Measurements from ENCODE around the gene RARB. TPM values are rescaled to one million over a fixed set of nuclear protein-coding genes. Genes with fewer than 3 reads are reported as not detected.

RARB gene
- total and polyA plus RNA-seq, 10 donors = 1.5 to 13.0 (median 7.5) TPM

GRCh38 chr3:25423780-25424588 is 4.1 kb upstream of the RARB start:
- intact Hi-C loops (cut with DNase I; ENCODE audit: low total_unique reads) = no loop called here
- no peak for TF ChIP-seq POLR2A (IDR thresholded peaks at IDR 0.05)
- no peak for DNase-seq
- 78 to 89% (median 81%) methylated on average over 9 of the region's 9 CpGs for WGBS, 5 donors
- H3K9me3 ChIP-seq = no peaks in the 10 kb centered on the region
- H3K36me3 ChIP-seq = no peaks in the 10 kb centered on the region
- H3K4me3 ChIP-seq = no peak overlapping the region
- H3K27ac ChIP-seq = no peak overlapping the region
- H3K4me1 ChIP-seq = peaks cover 0 to 16% (median 0%) of the 10 kb centered on the region in 6 donors
- peaks cover 0 to 28% (median 3%) of the 10 kb centered on the region in 7 donors for H3K27me3 ChIP-seq (replicated peaks in 1 of 7)

- H3K27ac ChIP-seq = no peak overlapping the region
- no peaks in the 10 kb centered on the region for H3K36me3 ChIP-seq
- H3K4me1 ChIP-seq = peaks cover 0 to 16% (median 0%) of the 10 kb centered on the region in 6 donors
- H3K4me3 ChIP-seq = no peak overlapping the region
- WGBS, 5 donors = 87 to 93% (median 87%) methylated on average over 5 of the region's 5 CpGs
- no peaks in the 10 kb centered on the region for H3K9me3 ChIP-seq
- TF ChIP-seq POLR2A (IDR thresholded peaks at IDR 0.05) (no peak), POLR2AphosphoS5 (IDR thresholded peaks at IDR 0.05) (no peak)
- TF ChIP-seq, protein P1, sequence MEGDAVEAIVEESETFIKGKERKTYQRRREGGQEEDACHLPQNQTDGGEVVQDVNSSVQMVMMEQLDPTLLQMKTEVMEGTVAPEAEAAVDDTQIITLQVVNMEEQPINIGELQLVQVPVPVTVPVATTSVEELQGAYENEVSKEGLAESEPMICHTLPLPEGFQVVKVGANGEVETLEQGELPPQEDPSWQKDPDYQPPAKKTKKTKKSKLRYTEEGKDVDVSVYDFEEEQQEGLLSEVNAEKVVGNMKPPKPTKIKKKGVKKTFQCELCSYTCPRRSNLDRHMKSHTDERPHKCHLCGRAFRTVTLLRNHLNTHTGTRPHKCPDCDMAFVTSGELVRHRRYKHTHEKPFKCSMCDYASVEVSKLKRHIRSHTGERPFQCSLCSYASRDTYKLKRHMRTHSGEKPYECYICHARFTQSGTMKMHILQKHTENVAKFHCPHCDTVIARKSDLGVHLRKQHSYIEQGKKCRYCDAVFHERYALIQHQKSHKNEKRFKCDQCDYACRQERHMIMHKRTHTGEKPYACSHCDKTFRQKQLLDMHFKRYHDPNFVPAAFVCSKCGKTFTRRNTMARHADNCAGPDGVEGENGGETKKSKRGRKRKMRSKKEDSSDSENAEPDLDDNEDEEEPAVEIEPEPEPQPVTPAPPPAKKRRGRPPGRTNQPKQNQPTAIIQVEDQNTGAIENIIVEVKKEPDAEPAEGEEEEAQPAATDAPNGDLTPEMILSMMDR (IDR thresholded peaks at IDR 0.05 in 8 of 11, conservative IDR thresholded peaks at IDR 0.05 in 3 of 11) = no peak
- peaks cover 0 to 34% (median 3%) of the 10 kb centered on the region in 7 donors for H3K27me3 ChIP-seq (replicated peaks in 1 of 7)
- intact Hi-C loops (cut with DNase I; ENCODE audit: low total_unique reads) = no loop called here
- DNase-seq = no peak
Measured at GRCh38 chr3:25424614-25425013, 3.4 kb upstream of the RARB start.

- Histone ChIP-seq H3K9me3 (no peaks in the 10 kb centered on the region), H3K4me1 (peaks cover 0 to 16% (median 0%) of the 10 kb centered on the region in 6 donors), H3K4me3 (no peak overlapping the region), H3K27me3 (replicated peaks in 1 of 7) (peaks cover 0 to 48% (median 3%) of the 10 kb centered on the region in 7 donors), H3K36me3 (no peaks in the 10 kb centered on the region), H3K27ac (no peak overlapping the region)
- 70 to 81% (median 80%) methylated on average over 2 of the region's 2 CpGs for WGBS, 5 donors
- TF ChIP-seq POLR2A (IDR thresholded peaks at IDR 0.05) = no peak
- TF ChIP-seq, protein P1 (IDR thresholded peaks at IDR 0.05 in 8 of 11, conservative IDR thresholded peaks at IDR 0.05 in 3 of 11) = no peak
- no peak for TF ChIP-seq POLR2AphosphoS5 (IDR thresholded peaks at IDR 0.05)
- intact Hi-C loops (cut with DNase I; ENCODE audit: low total_unique reads) = no loop called here
- DNase-seq = no peak
Measured at GRCh38 chr3:25426408-25426807, 1.7 kb upstream of the RARB start.

DNA sequence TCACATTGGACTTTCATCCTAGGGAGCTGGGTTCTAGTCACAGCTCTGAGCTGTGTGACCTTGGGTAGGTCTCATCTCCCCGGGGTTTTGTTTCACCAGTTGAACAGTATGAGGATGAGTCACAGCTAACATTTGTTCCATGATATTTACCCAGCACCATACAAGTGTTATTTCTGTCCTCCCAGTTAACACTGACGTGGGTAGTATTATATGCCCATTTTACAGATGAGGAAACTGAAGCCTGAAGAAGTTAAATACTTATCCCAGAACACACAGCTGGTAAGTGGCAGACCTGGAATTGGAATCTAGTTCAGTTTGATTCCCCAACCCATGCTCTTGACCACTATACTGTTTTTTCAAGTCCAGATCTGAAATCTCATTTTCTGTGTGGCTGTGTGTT is 908 bp upstream of the RARB start:
- intact Hi-C loops (cut with DNase I; ENCODE audit: low total_unique reads) = no loop called here
- no peaks in the 10 kb centered on the region for H3K36me3 ChIP-seq
- TF ChIP-seq POLR2AphosphoS5 (IDR thresholded peaks at IDR 0.05) (no peak), POLR2A (IDR thresholded peaks at IDR 0.05) (no peak)
- TF ChIP-seq, protein P1 (IDR thresholded peaks at IDR 0.05 in 8 of 11, conservative IDR thresholded peaks at IDR 0.05 in 3 of 11) = no peak
- H3K27me3 ChIP-seq (replicated peaks in 1 of 7) = peaks cover 0 to 54% (median 3%) of the 10 kb centered on the region in 7 donors
- DNase-seq = no peak
- WGBS, 5 donors = 69 to 89% (median 77%) methylated on average over 2 of the region's 2 CpGs
- peak overlapping the region in 4 of 8 donors; percentile 38 to 67 (median 50) for H3K4me3 ChIP-seq
- peaks cover 0 to 16% (median 0%) of the 10 kb centered on the region in 6 donors for H3K4me1 ChIP-seq
- H3K9me3 ChIP-seq = no peaks in the 10 kb centered on the region
- H3K27ac ChIP-seq = peak overlapping the region in 5 of 8 donors; percentile 61 to 83 (median 75)
